HL-60/S4 treated with retinoic acid at 250 ng/mL for 4 days and 3 days (cell line): ENCODE results near the gene C15orf39.
"Not testable (repeated sequence)": the region's sequence is repeated elsewhere in the genome, so short reads cannot be mapped to it uniquely, and the experiment has no call there.

Experiments
- in situ Hi-C: fragments of 300-500 bp; cut with MboI; formaldehyde crosslinking; loops from 2 replicates; pipeline ENCODE4 v1.7.0; 2022; ENCODE audit warnings: low sequenced_read_pairs

Gene C15orf39

DNA sequence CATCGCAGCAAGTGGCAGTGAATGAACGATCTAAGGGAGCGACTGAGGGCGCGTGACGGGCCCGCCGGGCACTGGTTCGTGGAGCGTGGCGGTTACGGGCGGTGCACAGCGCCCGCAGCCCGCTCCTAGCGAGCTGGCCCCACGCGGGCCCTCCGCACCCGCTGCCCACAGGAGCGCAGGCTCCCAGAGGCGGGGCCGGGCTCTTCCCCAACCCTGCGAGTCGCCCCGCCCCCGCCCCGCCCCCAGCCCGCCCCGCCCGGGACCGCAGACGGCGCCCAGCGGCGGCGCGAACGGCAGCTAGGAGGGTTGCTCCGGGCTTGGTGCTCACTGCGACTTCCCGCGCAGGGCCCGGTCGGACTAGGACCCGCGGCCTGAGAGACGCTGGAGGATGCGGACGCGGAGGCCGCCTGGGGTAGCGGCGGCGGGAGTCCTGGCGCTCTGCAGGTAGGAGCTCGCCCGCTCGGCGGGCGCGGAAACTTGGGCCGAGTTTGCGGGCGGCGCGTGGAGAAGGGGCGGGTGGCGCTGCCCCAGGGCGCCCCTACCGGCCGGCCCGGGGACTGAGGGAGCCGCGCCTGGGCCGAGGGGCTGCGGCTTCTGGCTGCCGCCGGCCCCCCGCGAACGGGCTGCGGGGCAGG is at the start of gene C15orf39:
C15orf39 (plus strand) TSS at position 267 of the 635 bp plus-strand sequence. CDS start 4,167 bp downstream, outside the sequence.
- in situ Hi-C loops, result loop anchor here (5.0 kb wide), 1 partner anchor 174 kb away; no protein-coding TSS in a partner anchor

DNA sequence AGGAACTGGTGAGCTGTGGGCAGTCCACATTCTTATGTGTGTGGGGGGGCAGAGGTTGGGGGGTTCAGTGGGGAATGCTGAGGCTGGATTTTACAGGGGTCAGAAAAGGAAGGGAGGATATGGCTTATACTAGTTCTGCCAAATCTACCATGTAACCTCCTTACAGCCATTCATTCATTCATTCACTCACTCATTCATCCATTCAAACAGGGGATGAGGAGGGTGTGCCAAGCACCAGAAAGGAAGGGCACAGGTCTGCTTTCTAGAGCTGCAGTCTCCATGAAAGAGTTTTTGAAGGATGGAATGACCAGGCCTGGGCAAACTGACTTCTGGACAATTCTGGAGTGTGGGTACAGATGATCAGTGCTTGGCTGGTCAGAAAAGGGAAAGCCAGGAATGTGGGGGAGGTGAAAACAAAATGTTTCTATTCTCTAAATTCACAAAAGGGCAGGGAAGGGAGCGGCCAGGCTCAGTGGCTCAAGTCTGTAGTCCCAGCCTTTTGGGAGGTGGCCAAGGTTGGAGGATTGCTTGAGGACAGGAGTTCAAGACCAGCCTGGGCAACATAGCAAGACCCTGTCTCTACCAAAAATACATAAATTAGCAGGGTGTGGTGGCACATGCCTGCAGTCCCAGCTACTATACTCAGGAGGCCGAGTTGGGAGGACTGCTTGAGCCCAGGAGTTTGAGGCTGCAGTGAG is 49.2 kb upstream of the C15orf39 start:
- in situ Hi-C loops, result no loop called here

DNA sequence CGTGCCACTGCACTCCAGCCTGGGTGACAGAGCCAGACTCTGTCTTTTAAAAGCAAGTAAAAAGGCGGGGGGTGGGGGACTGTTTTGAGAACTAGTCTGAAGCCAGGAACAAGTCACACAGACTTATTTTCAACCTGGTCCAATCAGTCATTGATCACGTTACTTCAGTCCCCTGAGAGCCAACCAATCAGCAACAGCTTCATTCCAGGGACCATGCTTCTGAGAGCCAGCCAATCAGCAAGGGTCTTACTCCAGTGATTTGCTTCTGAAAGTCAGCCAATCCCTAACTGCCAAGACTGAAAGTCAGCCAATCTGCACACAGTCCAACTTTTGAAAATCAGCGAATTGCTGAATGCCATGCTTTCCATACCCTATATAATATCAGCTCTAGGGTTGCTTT is 48.6 kb upstream of the C15orf39 start:
- in situ Hi-C loops, result no loop called here

DNA sequence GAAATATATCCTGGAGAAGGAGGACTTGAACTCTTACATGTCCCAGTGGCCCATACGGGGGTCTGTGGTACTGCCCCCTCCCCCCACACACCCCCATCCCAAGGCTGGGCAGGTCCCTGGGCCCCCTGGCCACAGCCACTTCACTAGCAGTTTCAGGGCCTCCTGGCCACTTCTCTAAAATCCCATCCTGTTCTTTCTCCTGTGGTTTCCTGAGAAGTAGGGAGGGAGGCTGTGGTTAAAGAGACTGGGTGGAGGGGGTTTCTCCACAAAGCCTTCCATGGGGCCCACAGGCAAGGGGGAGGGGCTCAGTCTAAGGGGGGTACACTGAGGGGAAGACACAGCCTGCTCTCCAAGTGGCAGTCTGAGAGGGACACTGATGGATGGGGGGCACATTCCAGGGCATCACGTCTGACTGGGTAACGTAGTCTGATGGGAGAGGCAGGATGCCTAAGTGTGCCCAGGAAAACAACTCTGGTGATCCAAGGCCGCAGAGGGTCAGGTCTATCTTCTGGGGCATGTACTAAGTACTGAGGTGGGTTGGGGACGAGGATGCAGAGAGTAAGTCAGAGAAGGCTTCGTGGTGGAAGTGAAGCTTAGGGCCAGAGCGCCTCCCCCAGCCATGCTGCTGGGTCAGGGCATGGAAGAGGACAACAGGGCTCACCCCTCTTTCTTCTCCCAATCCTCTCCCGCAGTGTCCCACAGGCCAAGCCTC is 48.0 kb upstream of the C15orf39 start:
- in situ Hi-C loops, result no loop called here

DNA sequence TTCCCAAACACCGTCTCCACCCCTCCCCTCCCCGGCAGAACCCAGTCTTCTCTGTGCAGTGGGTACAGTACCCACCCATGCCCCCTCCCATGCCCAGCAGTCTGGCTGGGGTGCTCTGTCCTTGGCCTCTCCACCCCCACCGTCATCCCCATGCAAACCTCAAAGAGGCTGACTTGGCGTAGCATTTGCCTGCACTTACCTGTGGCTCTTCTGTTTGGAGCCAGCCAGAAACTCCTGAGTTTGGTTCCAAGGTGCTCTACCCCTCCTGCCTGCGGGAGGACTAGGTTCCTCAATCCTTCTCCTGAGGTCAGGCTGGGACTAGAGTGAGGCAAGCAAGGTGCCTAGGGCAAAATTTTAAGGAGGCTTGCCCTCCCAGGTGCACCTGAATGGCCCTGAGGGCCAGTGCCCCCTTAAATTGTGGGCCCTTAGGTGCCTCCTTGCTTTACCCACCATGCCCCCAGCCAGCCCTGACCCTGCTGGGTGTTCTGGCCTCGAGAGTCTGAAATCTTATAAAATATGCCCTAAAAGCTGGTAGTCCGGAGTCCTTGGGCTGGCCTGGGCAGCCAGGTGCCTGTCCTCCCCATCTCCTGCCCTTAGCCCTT is 47.1 kb upstream of the C15orf39 start:
- in situ Hi-C loops, result no loop called here

DNA sequence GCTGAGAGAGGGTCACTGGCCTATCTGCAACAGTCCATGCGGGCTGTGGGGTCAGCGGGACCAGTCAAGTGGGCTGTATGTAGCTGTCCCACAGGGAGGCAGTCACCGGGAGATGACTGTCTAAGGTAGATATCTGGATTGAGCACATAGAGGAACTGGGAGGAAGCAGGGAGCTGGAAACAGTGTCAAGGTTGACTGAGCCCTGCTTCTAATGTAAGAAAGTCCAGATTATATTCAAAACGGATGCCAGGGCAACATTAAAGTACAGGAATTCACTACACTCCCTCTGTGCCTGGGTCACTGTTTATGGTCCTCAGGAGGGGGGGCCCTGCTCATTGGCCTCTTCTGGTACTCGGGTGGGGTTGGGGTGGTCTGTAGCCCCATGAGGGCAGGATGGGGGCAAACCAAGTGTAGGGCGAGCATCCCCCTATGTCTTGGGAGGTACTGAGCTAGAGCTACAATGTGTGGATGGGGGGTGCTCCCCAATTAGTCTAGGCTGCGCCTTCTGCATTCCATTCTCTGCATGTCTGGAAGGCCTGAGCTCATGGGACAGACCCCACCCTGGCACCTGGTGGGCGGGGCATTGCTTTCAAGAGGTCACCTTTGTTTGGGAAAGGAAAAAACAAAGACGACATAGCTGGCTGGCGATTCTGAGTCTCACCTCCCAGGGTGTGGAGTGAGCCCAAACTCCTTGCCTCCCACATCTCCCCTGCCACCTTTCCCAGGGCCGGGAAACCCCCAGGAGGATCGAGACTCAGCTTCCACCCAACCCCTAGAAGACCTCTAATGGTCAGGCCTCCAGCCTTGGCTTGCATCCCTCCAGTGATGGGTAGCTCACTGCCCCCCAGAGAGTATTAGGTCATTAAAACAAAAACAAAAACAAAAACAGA is 45.1 kb upstream of the C15orf39 start:
- in situ Hi-C loops, result no loop called here

DNA sequence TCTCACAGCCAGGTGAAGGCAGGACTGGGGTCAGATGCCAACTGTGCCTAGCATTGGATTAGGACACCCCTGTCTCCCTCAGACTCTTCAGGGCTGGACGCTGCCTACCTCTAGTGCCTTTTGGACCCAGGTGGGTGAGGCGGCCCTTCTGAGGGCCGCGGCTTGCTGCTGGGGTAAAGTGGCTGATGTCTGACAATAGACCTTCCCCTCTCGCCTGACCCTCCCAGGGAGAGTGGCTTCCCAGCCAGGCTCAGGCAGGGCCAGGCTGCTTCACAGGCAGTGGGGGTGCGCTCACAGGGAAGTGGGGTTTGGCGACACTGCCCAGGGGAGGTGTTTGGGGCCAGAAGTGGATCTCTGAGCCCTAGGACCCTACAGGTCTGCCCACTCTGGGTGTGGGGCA is 43.3 kb upstream of the C15orf39 start:
- in situ Hi-C loops, result no loop called here

DNA sequence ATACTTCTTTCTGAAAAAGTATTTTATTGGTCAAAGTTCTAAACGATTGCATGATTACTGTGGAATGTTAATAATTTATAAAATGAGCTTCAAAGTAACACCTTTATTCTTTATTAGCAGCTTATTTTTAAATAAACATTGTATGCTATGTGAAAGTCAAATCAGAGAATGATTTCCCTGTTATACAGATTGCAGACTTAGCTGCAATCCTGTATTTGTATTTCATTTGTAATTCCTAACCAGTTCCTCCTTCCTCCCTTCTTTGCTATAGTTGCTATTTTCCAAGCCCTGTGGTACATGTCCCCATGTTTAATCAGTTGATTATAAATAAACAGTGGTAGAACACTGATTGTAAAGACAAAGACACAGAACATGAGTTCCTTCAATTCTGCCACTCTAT is 42.4 kb upstream of the C15orf39 start:
- in situ Hi-C loops, result no loop called here

DNA sequence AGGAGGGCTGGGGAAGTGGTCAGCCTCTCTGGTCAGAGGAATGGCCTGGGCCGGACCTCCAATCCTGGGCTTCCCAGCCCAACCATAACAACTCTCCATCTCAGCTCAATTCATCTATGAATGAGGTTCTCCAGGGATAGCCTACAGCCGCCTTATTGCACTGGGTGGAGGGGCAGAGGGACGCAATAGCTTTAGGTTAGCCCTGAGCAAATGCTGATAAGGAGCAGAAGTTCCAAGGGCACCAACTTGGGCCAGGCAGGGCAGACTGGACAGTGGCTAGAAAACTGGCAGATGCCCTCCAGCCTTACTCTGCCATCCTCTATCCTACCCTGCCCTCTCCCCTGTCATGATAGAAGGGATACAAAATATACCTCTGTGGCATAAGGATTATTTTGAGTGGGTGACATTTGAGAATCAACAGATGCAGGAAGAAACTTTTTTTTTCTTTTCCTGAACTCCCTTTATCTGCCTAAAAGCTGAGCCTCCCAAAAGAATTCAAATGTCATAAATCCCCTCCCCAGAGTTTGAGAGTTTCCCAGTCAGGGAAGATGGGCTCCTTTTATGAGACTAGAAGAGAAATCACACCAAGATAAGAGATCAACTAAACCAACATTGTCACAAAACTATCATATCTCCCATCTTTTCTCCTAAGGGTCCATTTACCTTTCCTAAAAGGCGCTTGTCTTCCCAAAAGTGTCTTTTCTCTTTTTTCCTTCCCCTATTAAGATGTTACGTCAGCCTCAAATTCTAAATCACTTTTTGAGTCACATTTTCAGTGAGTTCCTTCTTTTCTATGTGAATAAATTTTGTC is 40.4 kb upstream of the C15orf39 start:
- in situ Hi-C loops, result no loop called here

DNA sequence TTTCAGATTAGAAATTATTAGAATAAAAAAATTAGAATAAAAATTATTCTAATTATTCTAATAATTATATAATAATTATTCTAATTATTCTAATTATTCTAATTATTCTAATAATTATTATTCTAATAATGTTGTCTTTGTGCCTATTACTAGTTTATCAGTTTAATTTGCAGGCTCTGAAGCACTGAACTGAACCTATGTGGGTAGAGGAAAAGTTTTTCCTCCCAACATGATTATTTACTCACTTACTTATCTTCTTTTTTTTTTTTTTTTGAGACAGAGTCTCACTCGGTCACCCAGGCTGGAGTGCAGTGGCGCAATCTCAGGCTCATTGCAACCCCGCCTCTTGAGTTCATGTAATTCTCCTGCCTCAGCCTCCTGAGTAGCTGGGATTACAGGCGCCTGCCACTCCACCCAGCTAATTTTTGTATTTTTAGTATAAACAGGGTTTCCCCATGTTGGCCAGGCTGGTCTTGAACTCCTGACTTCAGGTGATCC is 39.7 kb upstream of the C15orf39 start:
- in situ Hi-C loops, result no loop called here

DNA sequence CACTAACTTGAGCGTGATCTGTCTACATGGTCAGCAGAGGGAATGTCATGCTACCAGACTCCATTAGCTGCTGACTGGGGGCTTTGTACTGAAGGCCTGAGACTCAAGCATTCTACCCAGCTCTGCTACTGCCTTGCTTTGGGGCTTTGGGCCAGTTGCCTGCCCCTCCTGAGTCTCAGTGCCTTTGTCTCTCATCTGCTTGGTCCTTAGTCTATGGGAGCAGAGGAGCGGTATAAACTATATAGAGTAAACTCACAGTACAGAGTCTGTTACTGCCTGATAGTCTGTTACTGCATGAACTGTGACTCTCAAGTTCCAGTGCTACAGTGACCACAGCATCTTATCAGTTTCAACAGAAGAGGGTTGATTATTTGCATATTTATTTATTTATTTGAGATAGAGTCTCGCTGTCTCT is 38.5 kb upstream of the C15orf39 start:
- in situ Hi-C loops, result no loop called here

DNA sequence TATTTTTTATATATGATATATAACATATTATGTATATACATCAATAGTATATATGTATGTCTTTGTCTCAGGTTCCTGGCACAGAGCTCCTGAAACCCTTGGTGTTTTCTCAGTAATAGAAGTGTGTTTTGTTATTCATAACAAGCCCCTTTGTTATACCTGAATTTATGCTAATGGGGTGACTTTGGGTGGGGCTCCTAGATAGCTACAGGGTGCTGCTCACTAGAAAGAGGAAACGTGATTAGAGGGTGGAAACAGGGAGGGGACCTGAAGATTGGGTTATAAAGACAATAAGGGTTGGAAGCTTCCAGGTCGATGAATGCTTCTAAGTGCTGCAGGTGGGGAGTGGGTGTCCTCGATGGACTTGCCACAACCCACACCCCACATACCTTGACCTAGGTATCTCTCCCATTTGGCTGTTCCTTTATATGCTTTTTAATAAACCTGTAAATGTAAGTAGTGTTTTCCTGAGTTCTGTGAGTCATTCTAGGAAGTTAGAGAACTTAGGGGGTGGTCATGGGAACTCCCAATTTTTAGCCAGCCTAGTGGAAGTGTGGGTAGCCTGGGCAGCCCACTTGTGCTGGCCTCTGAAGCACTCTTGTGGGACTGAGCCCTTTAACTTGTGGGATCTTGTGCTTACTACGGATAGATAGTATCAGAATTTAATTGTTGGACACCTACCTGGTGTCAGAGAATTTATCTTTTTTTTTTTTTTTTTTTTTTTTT is 36.9 kb upstream of the C15orf39 start:
- in situ Hi-C loops, result no loop called here

DNA sequence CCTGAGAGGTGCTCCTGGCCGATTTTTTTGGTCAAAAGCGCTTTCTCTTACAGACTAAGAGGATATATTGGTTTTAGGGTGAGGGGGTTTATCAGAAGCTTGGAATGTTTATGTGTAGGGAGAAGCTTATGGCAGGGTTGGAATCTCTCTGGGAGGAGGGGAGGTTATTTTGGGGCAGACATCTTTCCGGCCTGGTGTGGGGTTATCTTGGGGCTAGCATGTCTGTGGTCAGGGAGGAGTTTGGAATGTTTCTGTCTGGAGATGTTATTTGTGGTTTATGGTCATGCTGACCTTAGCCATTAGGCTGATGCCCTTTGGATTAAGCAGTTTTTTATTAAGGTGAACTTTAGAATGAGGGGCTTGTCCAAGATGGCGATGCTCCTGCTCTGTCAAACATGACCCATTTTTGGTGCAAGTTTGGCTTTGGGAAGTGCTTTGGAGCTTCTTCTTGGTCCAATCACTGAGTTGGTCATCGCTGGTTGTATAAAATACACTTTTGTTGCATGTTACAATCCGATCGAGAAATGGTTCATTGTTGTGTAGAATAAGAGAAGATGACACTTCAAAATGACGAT is 35.1 kb upstream of the C15orf39 start:
- in situ Hi-C loops, result not testable (repeated sequence)

DNA sequence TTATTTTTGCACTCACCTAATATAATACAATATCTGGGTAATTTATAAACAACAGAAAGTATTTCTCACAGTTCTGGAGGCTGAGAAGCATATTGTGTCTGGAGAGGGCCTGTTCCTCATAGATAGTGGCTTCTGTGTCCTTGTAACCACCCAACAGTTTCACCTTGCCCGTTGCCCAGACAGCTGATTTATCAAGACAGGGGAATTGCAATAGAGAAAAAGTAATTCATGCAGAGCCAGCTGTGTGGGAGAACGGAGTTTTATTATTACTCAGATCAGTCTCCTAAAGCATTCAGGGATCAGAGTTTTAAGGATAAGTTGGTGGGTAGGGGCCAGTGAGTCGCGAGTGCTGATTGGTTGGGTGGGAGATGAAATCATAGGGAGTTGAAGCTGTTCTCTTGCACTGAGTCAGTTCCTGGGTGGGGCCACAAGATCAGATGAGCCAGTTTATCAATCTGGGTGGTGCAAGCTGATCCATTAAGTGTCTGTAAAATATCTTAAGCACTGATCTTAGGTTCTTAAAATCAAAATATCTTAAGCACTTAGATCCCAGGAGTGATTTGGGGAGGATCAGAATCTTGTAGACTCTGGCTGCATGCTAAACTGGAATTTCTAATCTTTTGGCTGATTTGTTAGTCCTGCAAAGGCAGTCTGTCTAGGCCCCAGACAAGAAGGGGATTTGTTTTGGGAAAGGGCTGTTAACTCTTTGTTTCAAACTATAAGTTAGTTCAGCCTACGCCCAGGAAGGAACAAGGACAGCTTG is 33.9 kb upstream of the C15orf39 start:
- in situ Hi-C loops, result no loop called here

DNA sequence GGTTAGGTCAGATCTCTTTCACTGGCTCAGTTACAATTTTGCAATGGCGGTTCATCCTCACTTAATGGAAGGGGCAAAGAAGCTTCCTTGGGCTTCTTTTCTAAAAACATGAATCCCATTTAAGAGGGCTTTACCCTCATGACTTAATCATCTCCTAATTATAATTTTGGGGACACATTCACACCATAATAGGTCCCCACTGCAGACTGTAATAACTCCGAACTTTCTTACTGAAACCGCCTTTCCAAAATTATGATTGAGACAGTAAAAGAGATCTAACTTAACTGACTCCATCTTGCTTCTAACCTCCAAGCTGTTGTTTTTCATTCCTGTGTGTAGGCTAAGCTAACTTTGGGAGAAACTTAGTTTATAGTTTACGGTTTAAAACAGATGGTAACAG is 33.3 kb upstream of the C15orf39 start:
- in situ Hi-C loops, result no loop called here

DNA sequence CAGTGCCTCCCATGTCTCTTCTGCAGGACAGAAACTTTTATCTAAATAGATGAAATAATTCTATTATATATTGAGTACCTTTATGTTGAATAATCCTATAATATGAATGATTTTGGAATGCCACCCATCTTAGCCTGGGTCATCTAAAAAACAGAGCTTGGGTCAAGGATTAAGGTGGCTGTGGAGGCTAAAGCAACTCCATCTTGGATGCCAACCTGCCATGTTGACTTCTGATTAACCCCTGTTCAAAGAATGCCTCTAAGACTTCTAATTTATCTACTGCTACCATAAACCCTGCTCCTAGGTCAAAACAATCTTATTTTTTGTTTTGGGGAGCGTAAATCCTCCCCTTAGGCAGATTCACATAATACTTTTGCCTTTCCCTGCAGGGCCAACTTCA is 31.5 kb upstream of the C15orf39 start:
- in situ Hi-C loops, result no loop called here

DNA sequence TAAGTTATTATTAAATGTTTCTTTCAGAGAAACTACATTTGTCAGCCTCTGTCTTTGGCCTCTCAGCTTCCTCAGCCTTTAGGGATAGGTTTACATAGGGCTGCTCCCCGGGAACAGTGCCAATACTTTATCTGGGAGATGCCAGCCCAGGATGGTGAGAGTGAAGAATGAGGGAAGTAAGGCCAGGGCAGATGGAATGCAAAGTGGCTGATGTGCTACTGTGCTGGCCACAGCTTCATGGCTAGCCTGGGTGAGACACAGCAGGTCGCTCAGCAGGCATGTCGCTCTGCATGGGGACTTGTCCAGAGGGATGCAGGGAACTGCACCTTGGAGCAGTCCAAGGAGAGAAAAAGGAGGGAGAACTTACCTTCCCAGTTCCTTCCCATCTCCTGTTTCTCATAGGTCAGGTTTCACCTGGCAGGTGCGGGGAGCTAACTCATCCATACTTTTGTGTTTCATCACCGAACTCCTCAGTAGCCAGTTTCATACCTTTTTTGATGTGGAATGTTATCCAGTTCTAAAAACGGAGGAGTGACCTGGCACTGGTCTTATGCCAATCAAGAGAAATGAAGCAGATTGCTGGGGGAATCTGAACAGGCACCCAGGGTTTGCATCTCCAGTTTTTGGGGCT is 30.9 kb upstream of the C15orf39 start:
- in situ Hi-C loops, result no loop called here
